ENCODE results near the gene CEACAM1.

GRCh38 chr19:42552086-42553065, 24.1 kb upstream of the CEACAM1 start:
- TF ChIP-seq, protein P1, sequence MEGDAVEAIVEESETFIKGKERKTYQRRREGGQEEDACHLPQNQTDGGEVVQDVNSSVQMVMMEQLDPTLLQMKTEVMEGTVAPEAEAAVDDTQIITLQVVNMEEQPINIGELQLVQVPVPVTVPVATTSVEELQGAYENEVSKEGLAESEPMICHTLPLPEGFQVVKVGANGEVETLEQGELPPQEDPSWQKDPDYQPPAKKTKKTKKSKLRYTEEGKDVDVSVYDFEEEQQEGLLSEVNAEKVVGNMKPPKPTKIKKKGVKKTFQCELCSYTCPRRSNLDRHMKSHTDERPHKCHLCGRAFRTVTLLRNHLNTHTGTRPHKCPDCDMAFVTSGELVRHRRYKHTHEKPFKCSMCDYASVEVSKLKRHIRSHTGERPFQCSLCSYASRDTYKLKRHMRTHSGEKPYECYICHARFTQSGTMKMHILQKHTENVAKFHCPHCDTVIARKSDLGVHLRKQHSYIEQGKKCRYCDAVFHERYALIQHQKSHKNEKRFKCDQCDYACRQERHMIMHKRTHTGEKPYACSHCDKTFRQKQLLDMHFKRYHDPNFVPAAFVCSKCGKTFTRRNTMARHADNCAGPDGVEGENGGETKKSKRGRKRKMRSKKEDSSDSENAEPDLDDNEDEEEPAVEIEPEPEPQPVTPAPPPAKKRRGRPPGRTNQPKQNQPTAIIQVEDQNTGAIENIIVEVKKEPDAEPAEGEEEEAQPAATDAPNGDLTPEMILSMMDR (IDR thresholded peaks at IDR 0.05; ENCODE audit: insufficient read depth, low read length), result no peak
- TF ChIP-seq POLR2AphosphoS5 (IDR thresholded peaks at IDR 0.05; ENCODE audit: low read depth) (no peak), REST (IDR thresholded peaks at IDR 0.05; ENCODE audit: insufficient replicate concordance, low read depth) (no peak), GABPA (IDR thresholded peaks at IDR 0.05; ENCODE audit: low read depth) (no peak), SPI1 (IDR thresholded peaks at IDR 0.05; ENCODE audit: borderline replicate concordance, low read depth) (no peak)
